H1 (cell line): ENCODE data around the gene FAM83F.

Experiments used
- POLR2A ChIP-seq, 2 experiments: IDR thresholded peaks; 1 replicate in 1 of 2; 2 replicates in 1 of 2; pipeline ENCODE4 v1.6.1; 2011; ENCODE audit warnings: low read depth in 2 of 2, low read length in 2 of 2, mild to moderate bottlenecking in 2 of 2; ENCODE audit errors: control extremely low read depth in 1 of 2
- TF ChIP-seq, protein P1 (sequence below), 3 experiments: IDR thresholded peaks; 1 replicate in 2 of 3; 2 replicates in 1 of 3; pipeline versions ENCODE4 v1.5.1 to v1.6.1; 2011; ENCODE audit warnings: low read length in 3 of 3, mild to moderate bottlenecking in 3 of 3, inconsistent platforms in 2 of 3, low read depth in 1 of 3, moderate library complexity in 1 of 3; ENCODE audit not compliant: insufficient read depth in 1 of 3; ENCODE audit errors: control extremely low read depth in 1 of 3

DNA sequence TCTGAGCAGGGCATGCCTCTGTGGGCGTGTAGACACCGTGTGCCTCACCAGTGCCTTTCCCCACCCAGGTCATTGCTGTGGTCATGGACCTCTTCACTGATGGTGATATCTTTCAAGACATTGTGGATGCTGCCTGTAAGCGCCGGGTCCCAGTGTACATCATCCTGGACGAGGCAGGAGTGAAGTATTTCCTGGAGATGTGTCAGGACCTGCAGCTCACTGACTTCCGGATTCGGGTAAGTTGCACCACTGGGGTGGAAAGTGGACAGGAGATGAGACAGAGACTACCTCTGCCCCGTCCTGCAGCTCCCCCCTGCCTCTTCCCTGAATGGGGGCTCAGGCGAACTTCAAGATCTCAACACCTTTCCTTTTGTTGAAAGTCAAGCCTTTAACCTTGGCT lies 24.3 kb downstream of the FAM83F start:
- TF ChIP-seq POLR2A (IDR thresholded peaks at IDR 0.05; ENCODE audit: control extremely low read depth in 1 of 2, low read depth in 2 of 2, low read length in 2 of 2), result no peak
- TF ChIP-seq, protein P1, sequence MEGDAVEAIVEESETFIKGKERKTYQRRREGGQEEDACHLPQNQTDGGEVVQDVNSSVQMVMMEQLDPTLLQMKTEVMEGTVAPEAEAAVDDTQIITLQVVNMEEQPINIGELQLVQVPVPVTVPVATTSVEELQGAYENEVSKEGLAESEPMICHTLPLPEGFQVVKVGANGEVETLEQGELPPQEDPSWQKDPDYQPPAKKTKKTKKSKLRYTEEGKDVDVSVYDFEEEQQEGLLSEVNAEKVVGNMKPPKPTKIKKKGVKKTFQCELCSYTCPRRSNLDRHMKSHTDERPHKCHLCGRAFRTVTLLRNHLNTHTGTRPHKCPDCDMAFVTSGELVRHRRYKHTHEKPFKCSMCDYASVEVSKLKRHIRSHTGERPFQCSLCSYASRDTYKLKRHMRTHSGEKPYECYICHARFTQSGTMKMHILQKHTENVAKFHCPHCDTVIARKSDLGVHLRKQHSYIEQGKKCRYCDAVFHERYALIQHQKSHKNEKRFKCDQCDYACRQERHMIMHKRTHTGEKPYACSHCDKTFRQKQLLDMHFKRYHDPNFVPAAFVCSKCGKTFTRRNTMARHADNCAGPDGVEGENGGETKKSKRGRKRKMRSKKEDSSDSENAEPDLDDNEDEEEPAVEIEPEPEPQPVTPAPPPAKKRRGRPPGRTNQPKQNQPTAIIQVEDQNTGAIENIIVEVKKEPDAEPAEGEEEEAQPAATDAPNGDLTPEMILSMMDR (IDR thresholded peaks at IDR 0.05; ENCODE audit: control extremely low read depth in 1 of 3, insufficient read depth in 1 of 3, low read depth in 1 of 3, low read length in 3 of 3), result no peak
